BLaER1 (cell line): ENCODE measurements around the gene SMCO4.

Experiments
- H3K27ac ChIP-seq: shearing (Covaris generic); formaldehyde crosslinking; 2 replicates; pipeline ENCODE4 v1.8.1; 2022
- H3K27me3 ChIP-seq: shearing (Covaris generic); formaldehyde crosslinking; 2 replicates; pipeline ENCODE4 v1.8.1; 2022
- H3K36me3 ChIP-seq: shearing (Covaris generic); formaldehyde crosslinking; 2 replicates; pipeline ENCODE4 v1.8.1; 2022
- H3K4me1 ChIP-seq: shearing (Covaris generic); formaldehyde crosslinking; 2 replicates; pipeline ENCODE4 v1.8.1; 2022
- H3K4me2 ChIP-seq: shearing (Covaris generic); formaldehyde crosslinking; 2 replicates; pipeline ENCODE4 v1.8.1; 2022
- H3K4me3 ChIP-seq: shearing (Covaris generic); formaldehyde crosslinking; 2 replicates; pipeline ENCODE4 v1.8.1; 2022
- H3K9ac ChIP-seq: shearing (Covaris generic); formaldehyde crosslinking; 2 replicates; pipeline ENCODE4 v1.8.1; 2022
- H3K9me3 ChIP-seq: shearing (Covaris generic); formaldehyde crosslinking; 2 replicates; pipeline ENCODE4 v1.8.1; 2022
- H4K20me1 ChIP-seq: shearing (Covaris generic); formaldehyde crosslinking; 2 replicates; pipeline ENCODE4 v1.8.1; 2022
- Cebpa-rat ChIP-seq: shearing (Covaris generic); IDR thresholded peaks from 2 replicates; pipeline ENCODE4 v1.8.1; 2022

The SMCO4 gene

DNA sequence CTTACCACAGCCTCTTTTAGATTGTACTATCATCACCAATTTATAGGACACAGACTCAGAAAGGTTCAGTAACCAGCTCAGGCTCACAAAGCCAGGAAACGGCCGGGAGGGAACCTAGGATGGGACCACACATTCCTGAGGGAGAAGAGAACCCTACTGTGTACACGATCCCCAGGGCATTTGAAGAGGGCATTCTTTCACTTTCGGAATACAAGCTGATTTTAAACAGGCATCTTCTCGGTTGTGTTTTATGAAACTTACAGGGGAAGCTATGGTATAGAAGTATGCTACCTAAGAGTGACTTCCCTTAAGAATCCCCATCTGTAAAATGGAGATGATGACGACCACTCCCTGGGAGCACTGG lies 19.0 kb downstream of the SMCO4 start:
- no peaks in the 10 kb centered on the region for H3K9me3 ChIP-seq
- H3K4me2 ChIP-seq, result peak overlapping the region; percentile 85
- peak overlapping the region; percentile 74 for H3K27ac ChIP-seq
- peak overlapping the region; percentile 36; the same call in 1 of the 2 replicates for H3K4me3 ChIP-seq
- H4K20me1 ChIP-seq, result peaks cover 23% of the 10 kb centered on the region
- TF ChIP-seq Cebpa-rat, result no peak
- H3K36me3 ChIP-seq, result no peaks in the 10 kb centered on the region
- H3K27me3 ChIP-seq, result no peaks in the 10 kb centered on the region
- peak overlapping the region; percentile 46 for H3K9ac ChIP-seq
- peaks cover 86% of the 10 kb centered on the region for H3K4me1 ChIP-seq

DNA sequence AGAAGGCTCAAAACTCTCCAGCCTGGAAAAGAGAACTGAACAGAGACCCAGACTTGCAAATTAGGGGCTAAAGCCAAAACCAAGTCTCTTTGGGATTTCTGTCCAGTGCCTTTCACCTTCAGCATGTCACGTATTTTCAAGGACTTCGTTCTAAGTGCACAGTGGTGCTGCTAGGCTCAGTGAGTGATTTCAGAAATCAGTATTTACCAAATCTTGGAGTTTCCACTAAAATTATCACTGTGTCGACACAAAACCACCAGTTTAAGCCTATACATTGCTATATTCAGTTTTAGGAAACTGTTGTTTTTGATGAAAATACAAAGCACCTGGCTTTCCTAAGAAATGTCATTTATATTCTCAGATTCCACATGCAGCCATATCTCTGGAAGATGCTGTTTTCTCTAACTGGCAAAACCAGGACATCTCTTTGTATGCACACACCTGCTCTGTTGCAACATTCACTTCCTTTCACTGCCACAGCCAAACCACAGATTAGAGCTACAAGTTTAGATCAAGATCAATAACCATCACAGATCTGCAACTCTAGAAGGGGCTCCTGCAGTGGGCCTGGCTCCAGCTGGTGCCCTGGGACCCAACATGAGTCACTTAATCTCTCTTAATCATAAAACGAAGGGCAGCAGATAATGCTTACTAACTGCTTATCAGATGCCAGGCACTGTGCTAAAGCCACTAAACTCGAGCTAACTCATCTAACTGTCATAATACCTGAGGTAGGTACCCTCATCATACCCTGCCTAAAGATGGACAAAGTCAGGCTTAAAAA lies 22.3 kb downstream of the SMCO4 start:
- Histone ChIP-seq H3K9ac (no peak overlapping the region), H3K27ac (peak overlapping the region; percentile 23; the same call in 1 of the 2 replicates), H4K20me1 (peaks cover 23% of the 10 kb centered on the region), H3K4me1 (peaks cover 69% of the 10 kb centered on the region), H3K36me3 (no peaks in the 10 kb centered on the region), H3K4me2 (peak overlapping the region; percentile 59), H3K9me3 (no peaks in the 10 kb centered on the region), H3K27me3 (no peaks in the 10 kb centered on the region), H3K4me3 (no peak overlapping the region)
- TF ChIP-seq Cebpa-rat, result no peak

DNA sequence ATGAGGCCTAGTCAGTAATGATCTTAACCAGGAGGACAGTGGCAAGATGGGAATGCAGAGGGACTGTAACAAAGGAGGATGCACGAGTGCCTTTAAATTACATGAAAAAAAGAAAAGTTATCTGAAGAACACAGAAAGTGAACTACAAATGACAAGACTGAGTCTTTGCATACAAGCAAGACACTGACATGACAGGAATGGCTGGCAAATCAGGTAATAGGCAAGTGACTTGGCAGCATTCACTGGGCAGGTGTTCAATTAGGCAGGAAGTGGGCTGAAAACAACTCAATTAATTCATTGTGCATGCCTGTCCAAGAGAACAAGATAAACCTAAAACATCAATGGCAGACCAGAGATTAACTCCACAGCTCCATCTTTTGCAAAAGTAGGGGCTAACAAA lies 24.0 kb downstream of the SMCO4 start:
- H3K9me3 ChIP-seq, result no peaks in the 10 kb centered on the region
- peaks cover 57% of the 10 kb centered on the region for H3K4me1 ChIP-seq
- no peak overlapping the region for H3K9ac ChIP-seq
- no peak overlapping the region for H3K27ac ChIP-seq
- no peaks in the 10 kb centered on the region for H3K36me3 ChIP-seq
- H4K20me1 ChIP-seq, result peaks cover 17% of the 10 kb centered on the region; the same call in 1 of the 2 replicates
- no peak for TF ChIP-seq Cebpa-rat
- no peak overlapping the region for H3K4me2 ChIP-seq
- H3K27me3 ChIP-seq, result no peaks in the 10 kb centered on the region
- no peak overlapping the region for H3K4me3 ChIP-seq

- H3K9me3 ChIP-seq, result no peaks in the 10 kb centered on the region
- no peak overlapping the region for H3K9ac ChIP-seq
- peaks cover 46% of the 10 kb centered on the region for H3K4me1 ChIP-seq
- H3K4me3 ChIP-seq, result no peak overlapping the region
- H3K27me3 ChIP-seq, result no peaks in the 10 kb centered on the region
- H3K4me2 ChIP-seq, result no peak overlapping the region
- no peak overlapping the region for H3K27ac ChIP-seq
- H3K36me3 ChIP-seq, result no peaks in the 10 kb centered on the region
- peaks cover 17% of the 10 kb centered on the region; the same call in 1 of the 2 replicates for H4K20me1 ChIP-seq
- TF ChIP-seq Cebpa-rat, result no peak
Measured at GRCh38 chr11:93518081-93518480, 25.1 kb downstream of the SMCO4 start.

DNA sequence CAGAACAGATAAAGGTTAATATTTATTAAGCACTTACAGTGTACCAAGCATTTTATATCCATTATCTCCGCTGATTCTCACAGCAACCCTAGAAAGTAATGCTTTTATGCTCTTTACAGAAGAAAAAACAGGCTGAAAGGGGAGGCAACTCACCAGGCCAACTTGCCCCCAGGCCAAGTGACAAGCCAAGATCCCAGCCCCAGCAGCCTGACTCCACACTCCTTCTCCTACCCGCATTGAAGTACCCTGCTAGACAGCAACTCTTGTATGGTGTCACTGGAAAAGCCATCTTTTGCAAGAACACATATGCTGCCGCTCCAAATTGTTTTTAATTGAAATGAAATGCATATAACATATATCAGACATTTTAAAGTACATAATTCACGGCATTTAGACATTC lies 25.6 kb downstream of the SMCO4 start:
- peak overlapping the region; percentile 77 for H3K4me2 ChIP-seq
- no peaks in the 10 kb centered on the region for H3K36me3 ChIP-seq
- peaks cover 49% of the 10 kb centered on the region for H3K4me1 ChIP-seq
- H3K9me3 ChIP-seq, result no peaks in the 10 kb centered on the region
- no peak for TF ChIP-seq Cebpa-rat
- H3K9ac ChIP-seq, result no peak overlapping the region
- no peaks in the 10 kb centered on the region for H3K27me3 ChIP-seq
- 0 out of 2 replicates have a peak overlapping the region, but pooled peaks have one; percentile 4 for H3K27ac ChIP-seq
- H3K4me3 ChIP-seq, result no peak overlapping the region
- H4K20me1 ChIP-seq, result peaks cover 17% of the 10 kb centered on the region; the same call in 1 of the 2 replicates

- peaks cover 17% of the 10 kb centered on the region; the same call in 1 of the 2 replicates for H4K20me1 ChIP-seq
- peaks cover 49% of the 10 kb centered on the region for H3K4me1 ChIP-seq
- H3K4me2 ChIP-seq, result peak overlapping the region; percentile 77
- H3K4me3 ChIP-seq, result no peak overlapping the region
- no peak overlapping the region for H3K9ac ChIP-seq
- H3K27ac ChIP-seq, result 0 out of 2 replicates have a peak overlapping the region, but pooled peaks have one; percentile 4
- H3K9me3 ChIP-seq, result no peaks in the 10 kb centered on the region
- no peaks in the 10 kb centered on the region for H3K27me3 ChIP-seq
- no peaks in the 10 kb centered on the region for H3K36me3 ChIP-seq
- no peak for TF ChIP-seq Cebpa-rat
Measured at GRCh38 chr11:93517041-93517440, 26.1 kb downstream of the SMCO4 start.

- Histone ChIP-seq H3K4me1 (peaks cover 34% of the 10 kb centered on the region), H3K9me3 (no peaks in the 10 kb centered on the region), H3K9ac (no peak overlapping the region), H3K27me3 (no peaks in the 10 kb centered on the region), H3K4me3 (no peak overlapping the region), H4K20me1 (peaks cover 11% of the 10 kb centered on the region; the same call in 1 of the 2 replicates), H3K27ac (no peak overlapping the region), H3K4me2 (no peak overlapping the region), H3K36me3 (no peaks in the 10 kb centered on the region)
- no peak for TF ChIP-seq Cebpa-rat
Measured at GRCh38 chr11:93515441-93516025, 27.7 kb downstream of the SMCO4 start.

GRCh38 chr11:93514712-93515111 lies 28.5 kb downstream of the SMCO4 start:
- TF ChIP-seq Cebpa-rat, result no peak
- Histone ChIP-seq H3K4me3 (no peak overlapping the region), H3K4me2 (no peak overlapping the region)

GRCh38 chr11:93513772-93514171 lies 29.4 kb downstream of the SMCO4 start:
- H3K27me3 ChIP-seq, result no peaks in the 10 kb centered on the region
- peaks cover 24% of the 10 kb centered on the region for H3K4me1 ChIP-seq
- H3K9ac ChIP-seq, result no peak overlapping the region
- peaks cover 10% of the 10 kb centered on the region; the same call in 1 of the 2 replicates for H3K9me3 ChIP-seq
- no peaks in the 10 kb centered on the region for H3K36me3 ChIP-seq
- no peak overlapping the region for H3K4me3 ChIP-seq
- no peak overlapping the region for H3K27ac ChIP-seq
- no peaks in the 10 kb centered on the region; the same call in 1 of the 2 replicates for H4K20me1 ChIP-seq
- TF ChIP-seq Cebpa-rat, result no peak
- H3K4me2 ChIP-seq, result no peak overlapping the region

More at GRCh38 chr11:93514712-93515111, 28.5 kb downstream of the SMCO4 start:
- H3K27me3 ChIP-seq, result no peaks in the 10 kb centered on the region
- no peak overlapping the region for H3K27ac ChIP-seq
- H4K20me1 ChIP-seq, result peaks cover 4% of the 10 kb centered on the region; the same call in 1 of the 2 replicates
- H3K36me3 ChIP-seq, result no peaks in the 10 kb centered on the region
- H3K9ac ChIP-seq, result no peak overlapping the region
- H3K9me3 ChIP-seq, result 0 out of 2 replicates have a peak, but pooled peaks cover under 1% of the 10 kb centered on the region
- peaks cover 30% of the 10 kb centered on the region for H3K4me1 ChIP-seq
